Dedifferentiated amniotic fluid mesenchymal stem cell (primary cell): ENCODE results near the gene NT5E.

ENCODE experiments used
- DNase-seq: peaks from one replicate; pipeline ENCODE4 v3.0.0-alpha.2; 2016; ENCODE audit errors: extremely low spot score

NT5E gene

DNA sequence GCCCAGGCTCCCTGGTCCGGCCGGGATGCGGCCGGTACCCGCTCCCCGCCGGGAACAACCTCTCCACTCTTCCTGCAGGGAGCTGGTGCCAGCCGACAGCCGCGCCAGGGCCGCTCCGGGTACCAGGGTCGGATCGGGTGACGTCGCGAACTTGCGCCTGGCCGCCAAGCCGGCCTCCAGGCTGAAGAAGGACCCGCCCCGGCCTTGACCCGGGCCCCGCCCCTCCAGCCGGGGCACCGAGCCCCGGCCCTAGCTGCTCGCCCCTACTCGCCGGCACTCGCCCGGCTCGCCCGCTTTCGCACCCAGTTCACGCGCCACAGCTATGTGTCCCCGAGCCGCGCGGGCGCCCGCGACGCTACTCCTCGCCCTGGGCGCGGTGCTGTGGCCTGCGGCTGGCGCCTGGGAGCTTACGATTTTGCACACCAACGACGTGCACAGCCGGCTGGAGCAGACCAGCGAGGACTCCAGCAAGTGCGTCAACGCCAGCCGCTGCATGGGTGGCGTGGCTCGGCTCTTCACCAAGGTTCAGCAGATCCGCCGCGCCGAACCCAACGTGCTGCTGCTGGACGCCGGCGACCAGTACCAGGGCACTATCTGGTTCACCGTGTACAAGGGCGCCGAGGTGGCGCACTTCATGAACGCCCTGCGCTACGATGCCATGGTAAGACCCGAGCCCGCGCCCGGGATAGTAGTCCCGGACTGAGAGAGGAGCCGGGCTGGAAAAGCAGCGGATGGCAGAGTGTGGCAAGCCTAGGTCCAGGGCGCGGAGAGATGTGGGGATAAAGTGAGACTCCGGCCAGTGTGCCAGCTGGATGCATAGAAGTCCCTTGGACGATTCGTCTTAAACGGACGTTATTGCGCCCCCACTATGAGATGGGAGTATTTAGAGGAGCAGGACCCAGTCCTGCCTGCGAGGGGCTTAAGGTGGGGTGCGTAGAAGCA, at the start of gene NT5E:
Gene NT5E (plus strand): TSS at position 266 of the 942 bp plus-strand sequence. CDS start 57 bp downstream, at position 323.
- DNase-seq, result peak; percentile 50

DNA sequence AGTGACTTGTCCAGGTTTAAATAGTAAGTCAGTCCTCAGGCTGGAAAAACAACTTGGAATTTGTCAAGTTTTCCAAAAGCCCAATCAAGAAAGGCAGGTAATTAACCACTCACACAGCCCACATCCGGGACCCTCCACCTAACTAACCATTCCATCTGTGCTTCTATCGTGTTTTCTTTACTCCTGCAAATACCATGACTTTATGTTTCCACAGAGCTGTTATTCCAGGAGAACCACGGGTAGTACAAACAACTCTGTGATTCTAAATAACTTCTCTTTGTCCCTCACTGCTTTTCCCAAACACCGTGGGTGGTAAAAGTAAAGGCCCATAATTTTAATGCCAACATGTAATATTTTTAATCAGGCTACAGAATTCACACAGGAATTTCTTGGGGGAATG, 49.6 kb upstream of the NT5E start:
- no peak for DNase-seq

DNA sequence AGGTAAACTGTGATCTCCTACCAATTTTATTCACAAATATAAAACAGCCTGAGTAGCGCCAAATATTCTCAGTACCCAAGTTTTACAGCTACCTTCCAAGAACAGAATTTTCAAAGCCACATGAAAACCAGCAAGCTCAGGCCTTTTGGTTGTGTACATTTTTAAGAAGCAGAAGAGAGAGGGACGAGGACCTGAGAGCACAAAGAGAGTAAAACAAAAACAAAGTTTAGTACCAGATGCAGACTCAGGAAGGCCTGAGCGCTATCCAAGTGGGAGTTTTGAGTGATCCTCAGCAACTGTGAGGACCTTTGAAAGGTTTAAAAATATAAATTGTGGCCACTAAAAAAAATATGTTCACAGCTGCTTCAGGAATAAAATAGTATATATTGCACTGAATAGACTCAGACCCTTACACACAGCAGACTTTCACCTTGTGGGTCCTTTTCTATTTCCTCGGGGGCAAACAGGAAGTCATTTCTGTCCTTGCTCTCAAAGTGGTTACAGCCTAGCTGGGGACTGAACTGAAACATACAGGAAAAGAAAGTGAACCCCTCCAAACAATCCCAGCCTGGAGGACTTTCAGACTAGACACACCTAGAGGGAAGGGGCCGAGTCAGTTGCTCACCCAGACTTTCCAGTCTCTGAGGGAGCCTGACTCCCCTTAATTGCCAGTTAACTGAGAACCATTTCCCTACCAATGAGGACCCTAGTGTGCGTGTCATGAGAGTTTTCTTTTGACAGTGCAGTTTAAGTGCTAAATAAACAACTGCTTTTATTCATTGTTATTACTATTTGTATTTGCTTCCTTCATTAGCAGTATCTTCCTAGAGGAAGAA, 48.5 kb upstream of the NT5E start:
- DNase-seq, result no peak

DNA sequence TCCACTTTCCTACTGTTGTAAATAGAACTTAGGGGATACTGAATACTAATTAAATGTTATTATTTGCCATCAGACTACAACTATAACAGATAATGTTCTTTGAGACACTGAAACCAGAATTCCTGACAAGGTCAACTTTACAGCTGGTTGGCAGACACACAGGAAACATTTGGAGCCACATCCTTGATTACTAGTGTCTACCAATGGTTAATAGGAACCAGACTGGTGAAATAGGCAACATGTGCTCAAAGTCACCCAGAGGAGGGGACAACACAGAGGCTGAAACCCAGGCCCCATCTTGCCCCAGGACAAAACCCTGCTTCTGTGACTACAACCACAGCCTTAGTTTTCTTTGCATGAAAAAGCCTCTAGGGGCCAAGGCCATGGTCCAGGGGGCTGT, 47.8 kb upstream of the NT5E start:
- no peak for DNase-seq

DNA sequence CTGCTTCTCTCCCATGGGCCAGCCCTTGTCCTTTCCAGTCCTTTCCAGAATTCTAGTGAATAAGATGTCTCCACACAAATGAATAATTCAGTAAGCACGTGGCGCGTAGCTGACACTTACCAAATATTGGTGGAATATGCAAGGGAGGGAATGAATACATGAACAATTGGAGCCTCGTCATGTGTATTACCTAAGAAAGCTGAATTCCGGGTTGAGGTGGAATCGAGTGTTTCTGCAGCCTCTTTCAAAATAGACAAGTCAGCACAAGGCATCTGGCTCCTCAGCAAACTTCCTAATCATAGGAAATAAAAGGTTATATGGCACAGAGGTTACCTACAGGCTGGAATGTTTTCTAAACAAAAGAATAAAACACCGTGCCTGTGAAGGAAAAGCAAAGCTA, 47.0 kb upstream of the NT5E start:
- no peak for DNase-seq

DNA sequence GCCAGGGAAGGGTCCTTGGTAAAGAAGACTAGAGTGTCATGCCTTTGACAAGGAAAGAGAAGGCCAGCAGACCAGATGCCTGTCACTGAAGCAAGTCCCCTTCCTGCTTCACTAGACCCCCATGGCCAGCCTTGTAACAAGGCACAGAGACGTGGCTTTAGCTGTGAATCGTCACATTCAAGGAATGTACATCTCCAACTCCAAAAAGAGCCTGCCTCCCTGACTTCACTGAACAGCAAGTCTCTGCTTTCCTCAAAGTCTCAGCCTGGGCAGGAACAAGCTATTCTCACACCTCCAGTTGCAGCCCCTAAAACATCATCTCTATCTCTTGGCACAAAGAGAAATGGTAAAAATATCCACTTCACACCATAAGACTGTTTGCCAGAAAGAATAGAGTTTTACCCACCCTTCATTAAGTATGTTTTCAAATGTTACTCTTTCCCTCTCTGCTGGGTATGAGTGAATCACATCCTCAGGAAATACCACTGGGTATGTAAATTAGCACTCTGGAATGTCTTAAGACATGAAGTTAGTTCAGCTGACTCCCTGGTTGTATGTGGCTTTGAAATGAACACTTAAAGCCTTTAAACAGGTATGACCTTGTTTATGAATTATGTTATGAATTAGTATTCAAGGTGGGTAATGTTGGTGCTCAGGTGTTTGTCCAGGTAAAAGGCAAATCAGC, 46.4 kb upstream of the NT5E start:
- peak; percentile 80 for DNase-seq

DNA sequence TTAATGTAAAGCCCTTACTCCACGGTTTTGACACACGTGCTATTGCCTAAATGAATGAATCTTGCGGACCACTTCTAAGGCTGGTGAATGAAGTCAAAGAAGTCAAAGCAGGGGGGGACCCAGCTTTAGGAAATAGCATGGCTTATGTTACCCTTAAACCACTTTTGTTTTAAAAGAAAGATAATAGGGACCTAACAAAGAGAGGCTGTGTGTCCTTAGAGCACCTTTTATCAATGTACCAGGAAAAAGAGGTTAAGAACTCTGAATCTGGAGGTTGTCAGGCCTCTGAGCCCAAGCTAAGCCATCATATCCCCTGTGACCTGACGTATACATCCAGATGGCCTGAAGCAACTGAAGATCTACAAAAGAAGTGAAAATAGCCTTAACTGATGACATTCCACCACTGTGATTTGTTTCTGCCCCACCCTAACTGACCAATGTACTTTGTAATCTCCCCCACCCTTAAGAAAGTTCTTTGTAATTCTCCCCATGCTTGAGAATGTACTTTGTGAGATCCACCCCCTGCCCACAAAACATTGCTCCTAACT, 45.8 kb upstream of the NT5E start:
- peak; percentile 37 for DNase-seq

DNA sequence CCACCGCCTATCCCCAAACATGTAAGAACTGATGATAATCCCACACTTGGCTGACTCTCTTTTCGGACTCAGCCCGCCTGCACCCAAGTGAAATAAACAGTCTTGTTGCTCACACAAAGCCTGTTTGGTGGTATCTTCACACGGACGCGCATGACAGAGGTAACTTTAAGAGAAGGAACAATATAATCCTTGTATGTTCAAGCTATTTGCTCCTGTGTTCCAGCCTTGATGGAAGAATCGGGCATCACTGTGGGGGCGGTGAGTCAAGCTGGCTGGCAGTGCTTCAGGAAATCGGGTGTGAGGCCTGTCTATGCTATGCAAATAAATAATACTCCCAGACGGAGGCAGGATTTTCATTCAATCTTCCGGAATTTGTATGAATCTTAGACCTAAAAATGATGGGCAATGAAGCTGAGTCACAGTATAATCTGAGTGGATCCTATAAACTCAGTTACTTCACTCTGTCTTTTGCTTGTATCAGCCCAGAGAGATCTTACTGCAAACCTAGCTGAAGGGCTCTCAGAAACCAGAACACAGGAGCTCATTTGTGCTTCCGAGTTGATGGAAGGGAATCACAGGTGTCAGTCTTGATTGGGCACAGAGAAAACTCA, 45.2 kb upstream of the NT5E start:
- peak; percentile 95 for DNase-seq

DNA sequence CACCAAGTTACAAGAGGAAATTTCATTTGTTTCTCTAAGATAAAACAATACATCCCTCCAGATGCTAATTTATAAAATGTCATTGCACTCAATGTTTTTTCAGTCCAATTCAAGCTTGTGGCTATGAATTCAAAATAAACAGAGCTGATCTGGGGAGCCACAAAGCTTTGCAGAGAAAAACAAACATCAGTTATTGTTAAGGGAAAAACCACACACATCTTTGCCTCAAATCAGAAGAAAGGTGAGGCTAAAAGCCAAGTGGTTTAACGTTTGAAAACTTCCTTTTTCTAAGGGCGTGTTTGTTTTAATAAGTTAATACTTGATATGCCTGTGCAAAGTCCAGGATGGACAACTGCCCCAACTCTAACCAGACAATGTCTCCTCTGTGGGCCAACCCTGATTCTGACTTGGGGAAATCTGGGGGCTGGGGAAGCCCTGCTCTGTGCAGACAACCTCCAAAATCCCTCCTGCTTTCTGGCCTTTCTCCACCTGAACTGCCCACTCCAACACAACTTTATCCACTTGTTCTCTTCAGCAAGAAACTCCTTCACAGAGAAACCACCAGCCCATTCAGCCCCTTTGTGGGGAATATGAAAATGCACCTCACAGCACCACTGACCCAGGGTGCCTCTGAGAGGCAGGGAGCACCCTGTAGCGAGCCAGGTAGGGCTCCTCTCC, 44.6 kb upstream of the NT5E start:
- no peak for DNase-seq

DNA sequence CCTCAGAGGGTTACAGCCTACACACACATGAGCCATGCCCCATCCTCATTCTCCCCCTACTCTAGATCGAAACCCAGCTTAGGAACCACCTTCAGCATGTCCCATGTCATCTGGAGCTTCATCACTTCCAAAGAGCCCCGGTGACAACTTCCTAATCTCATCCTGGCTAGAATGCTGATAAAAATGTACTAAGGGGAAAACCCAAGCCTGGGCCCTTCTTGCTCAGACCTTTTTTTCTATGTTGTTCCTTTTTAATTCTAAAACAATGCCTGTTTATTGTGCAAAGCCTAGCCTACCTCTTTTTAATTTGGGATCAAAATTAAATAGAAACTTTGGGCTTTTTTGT, 44.1 kb upstream of the NT5E start:
- DNase-seq, result no peak

DNA sequence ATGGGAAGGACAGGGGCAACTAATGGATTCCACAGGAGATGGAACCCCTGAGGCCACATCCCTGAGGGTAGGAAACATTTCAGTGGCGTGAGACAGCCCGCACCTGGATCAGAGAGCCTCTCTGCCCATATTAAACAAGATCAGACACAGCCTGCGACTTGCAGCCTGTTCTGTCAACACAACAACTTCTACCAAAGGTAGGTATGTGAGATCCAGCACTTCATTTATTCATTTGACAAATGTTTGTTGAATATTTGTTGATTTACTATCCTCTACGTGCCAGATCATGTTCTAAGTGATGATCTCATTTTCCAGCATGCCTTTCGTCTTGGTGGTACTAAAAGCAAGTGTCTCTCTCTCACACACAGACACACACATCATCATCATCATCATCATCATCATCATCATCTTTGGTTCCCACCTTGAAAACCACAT, 43.2 kb upstream of the NT5E start:
- DNase-seq, result no peak

DNA sequence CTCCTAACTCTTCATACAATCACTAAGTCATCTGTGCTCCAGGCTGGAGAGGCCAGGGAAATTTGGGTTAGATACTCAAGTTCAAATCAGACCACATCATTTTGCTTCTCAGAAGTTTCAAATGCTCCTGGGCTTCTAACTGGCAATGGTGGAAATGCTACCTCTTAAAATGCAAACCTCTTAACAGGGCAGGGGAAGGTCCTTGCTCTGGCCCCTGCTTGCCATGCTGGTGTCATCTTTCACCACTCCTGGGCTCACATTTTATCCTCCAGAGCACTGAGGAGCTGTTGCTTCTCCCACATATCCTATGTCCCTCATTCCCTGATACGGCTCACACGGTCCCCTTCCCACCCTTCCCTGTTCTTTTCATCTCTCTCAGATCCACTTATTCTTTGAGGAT, 41.8 kb upstream of the NT5E start:
- DNase-seq, result no peak

DNA sequence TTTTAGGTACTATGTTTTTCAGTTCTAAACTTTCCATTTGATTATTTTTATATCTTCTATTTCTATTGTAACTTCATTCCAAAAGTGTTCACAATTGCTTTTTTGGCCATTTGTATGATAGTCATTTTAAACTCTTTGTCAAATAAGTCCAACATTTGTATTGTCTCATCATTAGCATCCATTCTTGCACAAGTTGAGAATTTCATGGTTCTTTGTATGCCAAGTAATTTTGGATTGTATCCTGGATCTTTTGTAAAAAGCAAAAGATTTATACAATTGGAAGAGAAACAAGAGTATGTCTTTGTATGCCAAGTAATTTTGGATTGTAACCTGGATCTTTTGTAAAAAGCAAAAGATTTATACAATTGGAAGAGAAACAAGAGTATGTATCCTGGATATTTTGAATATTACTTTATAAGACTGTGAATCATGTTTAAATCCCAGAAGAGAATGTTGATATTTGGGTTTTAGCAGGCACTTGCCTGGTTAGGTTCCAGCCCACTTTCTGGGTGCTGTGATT, 36.9 kb upstream of the NT5E start:
- no peak for DNase-seq

DNA sequence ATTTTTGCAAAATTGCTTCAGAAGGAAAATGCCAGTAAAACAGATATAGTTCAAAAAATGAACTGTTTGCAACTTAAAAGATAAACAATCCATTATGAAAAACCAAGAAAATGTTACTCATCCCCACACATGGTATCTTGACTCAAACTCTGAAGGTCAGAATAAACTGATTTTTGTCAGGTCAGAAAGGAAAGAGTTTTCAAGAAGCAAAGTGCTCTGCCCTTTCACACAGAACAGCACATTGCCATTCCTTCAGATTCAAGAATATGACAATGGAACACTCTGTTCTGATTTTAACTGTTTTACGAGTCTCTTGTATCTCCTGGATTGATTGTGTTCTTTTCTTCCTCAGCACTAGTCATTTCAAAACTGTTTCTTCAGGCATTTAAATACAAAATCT, 33.8 kb upstream of the NT5E start:
- DNase-seq, result no peak

DNA sequence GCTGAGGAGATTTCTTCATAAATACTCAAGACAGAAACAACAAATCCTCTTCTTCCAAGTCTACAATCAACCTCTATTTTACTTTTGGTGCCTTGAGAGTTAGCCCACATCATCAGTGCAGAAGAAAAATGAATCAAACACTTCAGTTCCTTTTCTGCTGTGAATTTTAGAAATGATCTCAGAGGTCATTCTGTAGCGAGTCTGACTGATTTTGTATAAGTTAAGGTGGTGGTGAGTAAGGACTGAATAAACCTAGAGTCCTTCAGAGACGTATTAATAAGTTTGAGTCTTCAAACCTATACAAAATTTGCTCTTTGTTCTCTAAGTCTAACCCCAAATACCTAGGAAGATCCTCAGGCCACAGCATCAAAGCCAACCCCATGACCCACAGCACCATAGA, 33.1 kb upstream of the NT5E start:
- DNase-seq, result no peak

DNA sequence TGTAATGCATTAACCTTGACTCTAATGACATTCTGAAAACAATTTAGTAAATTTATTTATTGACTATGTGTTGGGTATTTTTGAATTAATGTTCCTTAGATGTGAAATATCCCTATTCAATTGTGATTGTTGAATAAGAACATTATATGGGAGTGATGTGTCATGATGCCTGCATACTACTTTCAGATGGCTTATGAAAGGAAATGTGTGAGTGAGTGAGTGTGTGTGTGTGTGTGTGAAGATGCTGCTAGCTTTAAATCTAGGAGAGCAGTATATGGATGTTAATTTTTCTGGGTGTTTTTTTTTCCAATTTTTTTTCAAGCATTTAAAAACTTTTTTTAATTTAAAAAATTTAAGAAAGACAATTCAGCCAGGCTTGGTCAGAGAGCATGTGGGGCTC, 32.5 kb upstream of the NT5E start:
- DNase-seq, result no peak

DNA sequence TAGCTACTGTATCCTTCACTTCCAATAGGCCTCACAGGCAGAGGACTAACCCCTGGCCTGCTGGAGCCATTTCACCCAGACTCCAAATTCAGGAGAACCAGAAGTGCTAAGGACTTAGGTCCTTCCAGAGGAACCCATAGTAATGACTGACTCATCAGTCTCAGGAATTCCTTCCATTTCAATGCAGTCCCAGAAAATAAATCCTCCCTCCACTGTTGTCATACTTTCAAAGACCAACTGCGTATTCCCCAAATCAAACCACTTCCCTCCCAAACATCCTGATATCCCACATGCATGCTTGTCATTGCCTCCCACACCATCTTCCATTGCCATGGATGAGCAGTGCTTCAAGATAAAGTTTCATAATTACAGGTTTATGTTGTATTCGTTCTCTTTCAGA, 31.8 kb upstream of the NT5E start:
- peak; percentile 64 for DNase-seq

DNA sequence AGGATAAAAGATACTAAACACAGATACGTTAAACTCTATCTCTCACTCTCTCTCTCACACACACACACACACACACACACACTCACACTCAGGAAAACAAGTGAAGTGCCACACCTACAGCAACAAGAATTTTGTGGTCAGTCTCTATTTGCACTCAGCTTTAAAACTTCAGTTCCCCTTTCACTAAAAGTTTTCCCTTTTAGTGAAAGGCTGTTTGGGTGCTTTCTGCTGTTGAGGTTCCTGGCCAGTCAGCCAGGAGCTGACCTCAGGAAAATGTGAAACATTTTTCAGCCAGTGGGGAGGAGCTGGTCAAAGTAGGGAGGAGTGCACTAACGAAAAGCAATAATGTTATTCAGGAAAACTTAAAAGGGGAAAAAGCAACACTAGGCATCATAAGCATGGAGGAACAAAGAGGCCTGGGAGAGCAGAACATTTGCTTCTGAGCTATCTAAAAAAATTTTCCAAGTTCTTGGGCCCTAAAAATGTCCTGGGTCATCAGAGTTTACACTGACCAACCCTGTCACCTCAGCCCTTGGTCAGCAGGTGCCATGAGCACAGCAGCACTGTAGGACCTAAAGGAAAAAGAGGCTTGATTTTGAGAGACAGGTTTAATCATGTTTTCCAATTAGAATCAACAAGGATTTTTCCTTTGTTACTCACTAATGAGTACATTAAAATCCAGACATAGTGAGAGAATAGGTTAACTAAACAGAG, 30.7 kb upstream of the NT5E start:
- no peak for DNase-seq

DNA sequence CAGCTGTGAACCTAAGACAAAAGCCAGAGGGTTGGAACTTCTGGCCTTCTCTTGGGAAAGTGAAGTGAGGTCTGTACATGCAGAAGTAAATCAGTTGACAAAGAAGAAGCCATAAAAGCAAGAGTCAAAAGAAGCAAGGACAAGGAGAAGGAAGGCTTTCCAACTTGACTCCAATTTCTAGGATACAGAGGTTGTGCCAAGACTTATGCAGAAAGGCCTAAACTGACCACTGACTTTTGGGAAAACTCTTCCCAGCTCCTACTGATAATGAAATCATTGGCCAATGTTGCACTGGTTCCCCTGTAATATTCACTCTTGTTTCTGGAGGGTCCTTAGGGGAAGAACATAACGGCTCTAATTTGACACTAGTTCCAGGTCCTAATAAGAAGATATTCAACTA, 29.3 kb upstream of the NT5E start:
- no peak for DNase-seq

DNA sequence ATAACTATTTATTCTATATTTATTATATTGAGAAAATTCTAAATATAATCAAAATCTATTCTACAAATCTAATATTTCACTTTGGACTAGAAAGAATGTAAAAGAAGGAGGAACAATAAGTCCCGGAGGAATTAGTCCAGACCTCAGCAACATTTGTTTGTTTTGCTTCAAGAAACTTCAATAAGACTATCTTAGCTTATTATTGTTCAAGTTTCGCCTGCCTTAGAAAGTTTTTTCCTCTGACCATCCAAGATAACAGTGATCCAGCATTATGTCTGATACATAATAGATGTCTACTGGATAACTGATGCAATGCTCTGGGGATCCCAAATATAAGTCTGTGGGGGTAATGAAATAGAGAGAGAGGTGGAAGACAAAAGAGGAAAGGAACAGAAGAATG, 28.7 kb upstream of the NT5E start:
- no peak for DNase-seq
